GM13976 (cell line): ENCODE data around the gene SLC24A5.

Experiments used
- DNase-seq: peaks from one replicate; pipeline ENCODE4 v3.0.0; 2012; ENCODE audit warnings: low spot score
- in situ Hi-C: fragments of 300-500 bp; cut with MboI; formaldehyde crosslinking; loops from one replicate; pipeline ENCODE4 v1.12.0; 2022; ENCODE audit warnings: low sequenced_read_pairs, mixed read lengths, inconsistent platforms; ENCODE audit not compliant: unreplicated experiment
- TF ChIP-seq, protein P1 (sequence below): IDR thresholded peaks from 2 replicates; pipeline ENCODE4 v1.5.1; 2012; ENCODE audit warnings: borderline replicate concordance, mild to moderate bottlenecking; ENCODE audit not compliant: insufficient read depth; ENCODE audit errors: extremely low read depth, missing control alignments, control extremely low read depth

The SLC24A5 gene

DNA sequence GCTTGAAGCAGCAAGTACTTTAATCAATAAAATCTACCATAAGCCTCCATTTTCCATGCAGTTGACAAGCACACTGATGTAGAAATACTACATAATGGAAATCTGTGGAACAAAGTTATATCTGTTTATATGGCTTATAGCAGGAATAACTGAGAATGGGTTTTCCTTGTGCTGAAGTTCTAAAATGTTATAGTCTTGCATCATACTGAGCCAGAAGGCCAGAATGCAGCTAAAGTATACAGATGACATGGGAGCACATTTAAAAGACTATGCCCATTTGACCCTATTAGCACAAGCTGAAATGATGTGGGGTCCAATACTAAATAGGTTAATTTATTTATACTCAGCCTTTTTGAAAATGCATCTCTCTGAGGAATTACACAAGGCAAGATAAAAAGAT lies 25.1 kb downstream of the SLC24A5 start:
- in situ Hi-C loops = no loop called here
- no peak for DNase-seq
- TF ChIP-seq, protein P1, sequence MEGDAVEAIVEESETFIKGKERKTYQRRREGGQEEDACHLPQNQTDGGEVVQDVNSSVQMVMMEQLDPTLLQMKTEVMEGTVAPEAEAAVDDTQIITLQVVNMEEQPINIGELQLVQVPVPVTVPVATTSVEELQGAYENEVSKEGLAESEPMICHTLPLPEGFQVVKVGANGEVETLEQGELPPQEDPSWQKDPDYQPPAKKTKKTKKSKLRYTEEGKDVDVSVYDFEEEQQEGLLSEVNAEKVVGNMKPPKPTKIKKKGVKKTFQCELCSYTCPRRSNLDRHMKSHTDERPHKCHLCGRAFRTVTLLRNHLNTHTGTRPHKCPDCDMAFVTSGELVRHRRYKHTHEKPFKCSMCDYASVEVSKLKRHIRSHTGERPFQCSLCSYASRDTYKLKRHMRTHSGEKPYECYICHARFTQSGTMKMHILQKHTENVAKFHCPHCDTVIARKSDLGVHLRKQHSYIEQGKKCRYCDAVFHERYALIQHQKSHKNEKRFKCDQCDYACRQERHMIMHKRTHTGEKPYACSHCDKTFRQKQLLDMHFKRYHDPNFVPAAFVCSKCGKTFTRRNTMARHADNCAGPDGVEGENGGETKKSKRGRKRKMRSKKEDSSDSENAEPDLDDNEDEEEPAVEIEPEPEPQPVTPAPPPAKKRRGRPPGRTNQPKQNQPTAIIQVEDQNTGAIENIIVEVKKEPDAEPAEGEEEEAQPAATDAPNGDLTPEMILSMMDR = no peak

DNA sequence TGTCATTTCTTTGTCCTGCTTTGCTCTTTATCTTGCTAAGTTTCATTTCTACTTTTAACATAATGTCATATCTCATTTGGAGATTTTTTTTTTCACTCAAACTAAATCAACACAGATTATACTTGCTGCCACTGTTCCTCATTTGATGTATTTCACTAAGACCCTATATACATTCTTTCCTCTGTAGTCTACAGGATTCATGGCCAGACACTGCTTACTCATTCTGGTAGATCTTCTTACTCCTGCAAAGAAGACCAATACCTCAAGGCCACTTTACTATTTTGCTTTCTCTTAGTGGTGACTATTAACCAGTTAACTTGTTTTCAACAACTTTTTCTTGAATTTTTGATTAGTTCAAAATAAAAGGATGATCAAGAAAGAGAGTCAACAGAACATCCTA lies 26.6 kb downstream of the SLC24A5 start:
- no peak for DNase-seq
- TF ChIP-seq, protein P1 = no peak
- in situ Hi-C loops = no loop called here

DNA sequence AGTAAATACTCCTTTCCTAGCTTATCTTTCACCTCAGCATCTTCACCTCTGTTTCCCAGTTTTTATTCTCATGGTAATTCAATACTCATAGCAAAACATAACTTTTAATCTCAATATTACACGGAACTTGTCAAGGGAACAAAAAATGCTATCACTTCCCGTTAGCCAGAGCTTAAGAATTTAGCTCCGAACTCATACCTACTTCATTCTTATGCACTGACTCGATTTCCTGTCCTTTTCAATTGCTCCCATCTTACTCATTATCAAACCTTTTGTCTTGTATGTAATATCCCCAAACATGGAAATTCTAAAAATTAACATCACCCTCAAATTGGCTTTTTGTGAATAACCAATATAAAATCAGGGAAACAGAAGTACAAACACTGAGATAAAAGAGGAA lies 29.1 kb downstream of the SLC24A5 start:
- DNase-seq = no peak
- TF ChIP-seq, protein P1 = no peak
- in situ Hi-C loops = no loop called here

DNA sequence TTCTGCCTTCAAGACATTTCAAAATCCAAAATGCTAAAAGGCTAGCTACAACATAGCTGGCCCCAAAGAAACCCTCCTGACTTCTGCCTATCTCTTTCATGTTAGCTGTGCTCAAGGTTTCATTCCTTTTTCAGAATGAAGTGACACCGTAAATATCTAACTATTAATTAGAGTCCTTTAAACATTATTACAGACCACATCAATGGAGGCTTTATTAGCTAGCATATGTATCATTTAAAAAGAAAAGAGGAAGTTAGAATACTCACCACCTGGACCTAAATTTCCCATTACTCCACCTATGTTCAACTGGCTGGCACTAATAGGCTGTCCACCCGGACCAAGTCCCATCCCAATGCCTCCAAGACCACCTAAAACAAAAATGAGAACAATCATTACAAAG lies 32.7 kb downstream of the SLC24A5 start:
- in situ Hi-C loops = no loop called here
- DNase-seq = no peak
- TF ChIP-seq, protein P1 = no peak

DNA sequence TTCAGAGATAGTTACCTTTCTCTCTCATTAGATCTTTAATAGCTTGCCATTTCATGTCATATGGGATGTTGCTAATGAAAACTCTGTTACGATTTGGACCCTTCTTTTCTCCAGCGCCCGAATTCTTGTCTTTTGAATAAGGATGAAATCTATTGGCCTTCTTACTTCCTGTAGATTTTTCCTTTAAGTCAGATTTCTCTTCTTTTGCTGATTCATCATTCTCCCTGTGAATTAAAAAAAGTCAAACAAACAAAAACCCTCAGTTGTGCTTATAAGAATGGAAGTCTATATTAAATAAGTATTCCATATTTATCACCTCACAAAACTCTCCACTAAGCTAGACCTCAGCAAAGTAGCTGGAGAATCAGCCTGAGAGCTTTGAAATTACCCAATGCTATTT lies 47.8 kb downstream of the SLC24A5 start:
- no peak for DNase-seq
- TF ChIP-seq, protein P1 = no peak
- in situ Hi-C loops = no loop called here

DNA sequence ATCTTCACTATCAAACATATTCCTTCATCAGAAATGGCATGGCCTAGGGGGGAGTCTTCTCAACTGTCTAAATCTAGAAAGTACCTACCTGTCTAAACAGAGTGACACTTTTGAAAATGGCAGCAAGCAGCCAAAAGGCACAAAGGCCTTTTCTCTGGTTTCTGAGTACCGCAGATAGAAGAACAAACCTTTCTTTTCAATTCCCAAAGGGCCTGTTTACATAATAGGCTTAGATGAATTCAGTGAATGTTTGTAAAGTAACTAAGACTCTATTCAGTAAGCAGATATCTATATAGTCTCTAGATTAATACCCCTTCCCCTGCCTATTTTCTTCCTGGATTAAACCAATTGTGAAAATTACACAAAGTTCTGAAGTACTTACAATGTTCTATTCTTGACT lies 50.2 kb downstream of the SLC24A5 start:
- in situ Hi-C loops = no loop called here
- no peak for DNase-seq
- TF ChIP-seq, protein P1 = no peak

DNA sequence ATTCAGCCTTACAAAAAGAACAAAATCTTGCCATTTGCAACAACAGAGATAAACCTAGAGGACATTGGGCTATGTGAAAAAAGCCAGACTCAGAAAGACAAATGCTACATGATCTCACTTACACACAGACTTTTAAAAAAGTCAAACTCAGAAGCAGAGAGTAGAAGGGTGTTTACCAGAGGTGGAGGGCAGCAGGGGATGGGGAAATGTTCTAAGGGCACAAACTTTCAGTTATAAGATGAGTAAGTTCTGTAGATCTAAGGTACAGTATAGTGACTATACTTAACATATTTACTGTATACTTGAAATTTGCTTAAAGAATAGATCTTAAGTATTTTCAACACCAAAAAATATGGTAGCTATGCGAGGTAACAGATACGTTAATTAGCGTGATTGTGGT lies 54.3 kb downstream of the SLC24A5 start:
- TF ChIP-seq, protein P1 = no peak
- no peak for DNase-seq
- in situ Hi-C loops = no loop called here
